Stimulated activated CD8-positive, alpha-beta memory T cell treated with anti-CD3 and anti-CD28 coated beads, Interleukin-4, amount 100 ng/mL, for 24 hours (primary cell): ENCODE data around the gene LRRK1.

Source experiments
- DNase-seq: peaks from one replicate; pipeline ENCODE4 v3.0.0-alpha.2; 2020; ENCODE audit warnings: low read depth

LRRK1 gene

DNA sequence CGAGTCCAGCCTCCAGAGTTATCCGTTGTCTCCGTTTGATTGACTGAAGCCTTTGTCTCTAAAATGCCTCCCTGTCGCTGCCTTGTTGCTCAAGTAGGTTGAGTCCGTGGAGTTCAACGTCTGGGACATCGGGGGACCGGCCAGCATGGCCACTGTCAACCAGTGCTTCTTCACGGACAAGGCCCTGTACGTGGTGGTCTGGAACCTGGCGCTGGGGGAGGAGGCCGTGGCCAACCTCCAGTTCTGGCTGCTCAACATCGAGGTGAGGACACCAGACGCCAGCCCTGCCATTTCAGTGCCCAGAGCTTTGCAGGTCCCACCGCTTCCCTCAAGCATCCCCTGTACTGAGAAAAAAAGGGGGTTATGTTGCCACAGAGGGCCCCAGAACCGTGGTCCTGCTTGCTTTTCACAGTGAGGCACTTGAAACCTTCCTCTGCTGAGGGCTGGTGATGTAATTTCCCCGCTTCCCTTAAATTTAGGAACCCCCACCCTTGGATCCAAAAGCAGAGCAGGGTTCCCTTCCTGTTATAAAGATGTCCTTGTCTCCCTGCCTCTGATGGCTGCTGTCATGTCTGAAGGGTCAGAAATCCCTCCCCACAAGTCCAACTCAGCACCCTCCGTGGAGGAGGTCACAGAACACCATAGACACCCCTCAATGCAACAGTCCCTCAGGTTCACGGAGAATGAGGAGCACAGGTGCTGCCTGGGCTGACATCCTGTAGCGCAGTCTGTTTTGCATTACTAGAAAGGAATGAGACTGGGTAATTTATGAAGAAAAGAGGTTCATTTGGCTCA lies 105.7 kb downstream of the LRRK1 start:
- DNase-seq: no peak

DNA sequence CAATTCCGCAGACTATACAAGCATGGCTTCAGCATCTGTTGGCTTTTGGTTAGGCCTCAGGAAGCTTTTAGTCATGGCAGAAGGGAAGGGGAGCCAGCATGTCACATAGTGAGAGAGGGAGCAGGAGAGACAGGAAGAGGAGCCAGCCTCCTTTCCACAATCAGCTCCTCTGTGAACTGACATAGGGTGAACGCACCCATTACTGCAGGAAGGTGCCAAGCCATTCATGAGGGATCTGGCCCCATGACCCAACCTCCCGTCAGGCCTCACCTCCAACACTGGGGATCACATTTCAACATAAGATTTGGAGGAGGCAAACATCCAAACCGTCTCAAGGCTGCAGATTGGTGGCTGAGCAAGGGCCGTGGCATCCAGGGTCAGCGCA lies 106.3 kb downstream of the LRRK1 start:
- no peak for DNase-seq

DNA sequence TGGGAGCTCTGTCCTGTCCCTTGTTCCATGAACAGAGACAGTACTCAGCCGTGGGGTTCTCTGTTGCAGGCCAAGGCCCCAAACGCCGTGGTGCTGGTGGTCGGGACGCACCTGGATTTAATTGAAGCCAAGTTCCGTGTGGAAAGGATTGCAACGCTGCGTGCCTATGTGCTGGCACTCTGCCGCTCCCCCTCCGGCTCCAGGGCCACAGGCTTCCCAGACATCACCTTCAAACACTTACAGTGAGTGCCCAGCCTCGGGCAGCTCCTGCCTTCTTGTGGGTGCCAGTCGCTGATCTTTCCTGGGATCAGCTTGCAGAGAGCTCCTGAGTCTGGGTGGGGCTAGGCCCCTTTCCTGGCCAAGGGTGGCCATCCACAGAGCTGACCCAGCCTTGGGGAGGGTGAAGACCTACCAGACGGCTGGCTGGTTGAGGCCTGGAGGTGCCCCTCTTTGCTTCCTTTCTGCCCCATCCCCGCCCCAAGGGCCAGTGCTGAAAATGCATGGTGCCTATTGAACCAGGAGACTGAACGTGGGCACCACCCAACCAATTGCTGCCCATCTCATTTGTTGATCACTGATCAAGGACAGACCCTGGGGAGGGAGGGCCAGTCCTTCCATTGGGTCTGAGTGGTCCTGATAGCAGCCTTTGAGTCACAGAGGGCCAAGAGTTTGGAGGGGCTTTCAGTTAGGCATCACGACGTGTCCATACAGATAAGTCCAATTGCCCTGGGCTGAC lies 106.9 kb downstream of the LRRK1 start:
- no peak for DNase-seq

DNA sequence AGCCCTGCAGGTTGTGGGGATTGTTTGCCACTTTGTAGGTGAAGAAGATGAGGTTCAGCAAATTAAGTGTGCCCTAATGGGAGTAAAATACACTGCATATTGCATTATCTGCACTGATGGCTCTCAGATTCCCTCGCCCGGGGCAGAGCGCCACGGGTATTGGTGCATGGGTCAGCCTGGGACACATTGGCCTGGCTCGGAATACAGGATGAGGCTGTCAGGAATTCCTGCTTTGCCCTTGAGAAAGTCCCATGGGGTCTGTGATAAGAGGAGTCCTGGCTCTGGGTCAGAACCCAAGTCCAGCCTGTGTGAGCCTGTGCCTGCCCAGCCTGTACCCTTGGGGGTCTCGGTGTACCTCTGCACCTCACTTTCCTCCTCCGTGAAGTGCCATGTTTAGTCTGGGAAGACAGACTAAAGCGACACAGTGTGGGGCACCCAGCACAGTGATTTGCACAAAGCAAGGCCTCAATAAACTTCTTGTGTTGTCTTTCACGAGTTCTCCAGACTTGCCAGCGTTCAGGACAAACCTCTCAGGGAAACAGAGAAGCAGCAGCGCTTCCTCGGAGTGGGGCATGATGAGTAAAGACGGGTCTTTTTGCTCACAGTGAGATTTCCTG lies 107.6 kb downstream of the LRRK1 start:
- no peak for DNase-seq

DNA sequence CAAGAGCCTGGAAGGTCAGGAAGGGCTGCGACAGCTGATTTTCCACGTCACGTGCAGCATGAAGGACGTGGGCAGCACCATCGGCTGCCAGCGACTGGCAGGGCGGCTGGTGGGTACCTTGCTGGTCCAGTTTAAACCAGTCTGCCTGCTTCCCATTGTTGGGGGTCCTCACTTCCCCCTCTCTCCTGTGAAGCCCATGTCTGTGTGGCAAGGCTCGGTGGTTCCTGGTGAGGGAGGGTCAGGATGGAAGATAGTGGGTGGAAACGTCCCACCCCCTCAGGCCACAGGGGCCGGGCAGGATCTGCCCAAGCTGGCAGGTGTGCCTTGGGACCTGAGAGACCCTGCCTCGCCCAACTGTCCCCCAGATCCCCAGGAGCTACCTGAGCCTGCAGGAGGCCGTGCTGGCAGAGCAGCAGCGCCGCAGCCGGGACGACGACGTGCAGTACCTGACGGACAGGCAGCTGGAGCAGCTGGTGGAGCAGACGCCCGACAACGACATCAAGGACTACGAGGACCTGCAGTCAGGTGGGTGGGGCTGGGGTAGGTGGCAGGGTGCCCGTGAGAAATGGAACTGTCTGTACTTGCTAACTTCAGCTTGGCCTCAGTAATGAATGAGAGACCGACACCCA lies 108.2 kb downstream of the LRRK1 start:
- no peak for DNase-seq

DNA sequence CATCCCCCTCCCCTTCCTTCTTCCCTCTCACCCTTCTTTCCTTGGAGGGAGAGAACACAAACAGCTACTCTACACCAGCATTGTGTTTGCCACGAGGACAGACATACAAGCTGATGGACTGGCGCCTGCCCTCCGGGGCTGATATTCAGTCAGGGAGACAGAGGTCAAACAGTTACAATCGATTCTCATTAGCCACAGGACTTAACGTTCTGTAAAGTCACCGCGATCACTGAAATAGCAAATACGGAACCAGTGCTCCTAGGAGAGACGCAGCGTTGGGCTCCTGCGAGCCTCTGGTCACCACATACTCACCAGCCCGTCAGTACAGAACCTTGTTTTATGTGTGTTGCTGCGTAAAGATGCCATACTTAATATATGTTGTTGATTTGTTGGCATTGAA lies 108.8 kb downstream of the LRRK1 start:
- no peak for DNase-seq

DNA sequence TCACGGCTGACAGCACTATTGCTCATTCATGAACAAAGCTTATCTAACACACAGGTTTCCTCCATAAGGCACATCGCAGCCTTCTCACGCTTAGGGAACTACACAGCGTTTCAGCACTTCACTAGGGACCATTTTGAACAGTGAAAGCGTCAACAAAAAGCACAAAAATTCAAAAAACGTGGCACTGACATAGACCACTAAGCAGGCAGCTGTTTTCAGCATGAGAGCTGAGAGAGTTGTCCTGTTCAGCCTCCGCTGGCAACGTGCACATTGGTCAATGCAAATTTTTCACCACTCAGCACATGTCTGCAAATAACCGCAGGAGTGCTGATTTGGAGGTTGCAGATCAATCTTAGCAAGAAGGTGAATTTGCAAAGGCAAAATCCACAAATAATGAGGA lies 109.2 kb downstream of the LRRK1 start:
- DNase-seq: no peak

DNA sequence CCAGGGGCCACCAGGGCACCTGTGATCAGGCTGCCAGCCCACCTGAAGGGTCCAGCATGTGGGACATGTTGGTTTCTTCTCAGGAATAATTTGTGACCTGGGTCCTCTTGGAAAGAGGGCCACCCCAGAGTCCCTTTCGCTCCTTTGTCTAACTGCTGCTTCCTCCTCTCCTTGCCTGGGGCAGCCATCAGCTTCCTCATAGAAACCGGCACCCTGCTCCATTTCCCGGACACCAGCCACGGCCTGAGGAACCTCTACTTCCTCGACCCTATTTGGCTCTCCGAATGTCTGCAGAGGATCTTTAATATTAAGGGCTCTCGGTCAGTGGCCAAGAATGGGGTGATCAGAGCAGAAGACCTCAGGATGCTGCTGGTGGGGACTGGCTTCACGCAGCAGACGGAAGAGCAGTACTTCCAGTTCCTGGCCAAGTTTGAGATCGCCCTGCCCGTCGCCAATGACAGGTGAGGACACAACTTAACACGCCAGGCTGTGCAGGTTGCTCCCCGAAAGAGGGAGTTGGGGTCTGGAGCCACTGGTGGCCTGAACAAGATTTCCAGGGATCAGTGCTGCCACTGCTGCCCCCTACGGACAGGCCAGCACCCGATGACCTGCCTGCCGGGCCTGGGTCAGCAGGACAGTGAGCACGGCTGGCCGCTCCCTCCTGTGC lies 109.7 kb downstream of the LRRK1 start:
- DNase-seq: no peak

DNA sequence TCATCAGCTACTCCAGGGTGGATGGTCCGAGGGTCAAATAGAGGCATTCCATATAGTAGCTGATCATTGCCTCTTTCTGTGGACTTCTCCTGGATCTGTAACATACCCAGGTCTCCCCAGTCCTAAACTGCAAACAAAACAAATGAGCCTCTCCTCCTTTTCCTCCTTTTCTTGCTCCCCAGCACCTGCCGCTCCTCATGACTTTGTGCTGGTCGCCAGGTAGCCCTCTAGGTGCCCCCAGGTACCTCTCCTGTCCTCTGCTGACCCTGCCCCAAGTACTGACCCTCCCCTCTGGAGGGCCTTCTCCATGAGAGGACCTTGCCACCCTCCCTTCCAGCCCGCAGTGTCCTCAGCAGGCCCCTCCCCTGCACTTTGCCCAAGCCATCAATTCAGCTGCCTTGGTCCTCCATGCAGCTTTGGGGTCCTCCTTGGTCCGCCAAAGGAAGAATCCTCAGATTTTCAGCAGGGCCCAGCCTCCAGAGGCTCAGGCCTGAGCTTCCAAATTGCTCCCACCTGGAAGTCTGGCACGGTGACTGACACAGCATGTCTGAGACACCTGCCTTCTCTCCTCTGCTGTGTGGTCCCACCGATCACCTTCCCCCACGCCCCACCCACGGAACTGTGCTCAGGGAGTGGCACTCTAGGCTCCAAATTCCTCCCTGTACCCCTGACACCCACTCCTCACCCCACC lies 111.0 kb downstream of the LRRK1 start:
- no peak for DNase-seq

DNA sequence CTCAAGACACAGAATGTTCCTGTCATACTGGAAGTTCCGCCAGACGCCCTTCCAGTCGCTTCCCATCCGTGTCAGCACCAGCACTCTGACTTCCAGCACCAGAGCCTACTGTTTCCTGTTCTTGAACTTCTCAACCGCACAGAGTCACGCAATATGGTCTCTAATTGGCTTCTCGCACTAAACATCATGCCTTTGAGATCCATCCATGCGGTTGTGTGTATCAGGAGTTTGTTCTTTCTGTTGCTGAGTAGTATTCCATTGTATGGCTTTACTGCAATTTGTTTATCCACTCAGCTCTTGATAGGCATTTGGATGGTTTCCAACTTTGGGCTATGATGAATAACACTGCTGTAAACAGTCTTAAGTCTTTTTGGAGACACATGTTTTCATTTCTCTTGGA lies 112.1 kb downstream of the LRRK1 start:
- no peak for DNase-seq

DNA sequence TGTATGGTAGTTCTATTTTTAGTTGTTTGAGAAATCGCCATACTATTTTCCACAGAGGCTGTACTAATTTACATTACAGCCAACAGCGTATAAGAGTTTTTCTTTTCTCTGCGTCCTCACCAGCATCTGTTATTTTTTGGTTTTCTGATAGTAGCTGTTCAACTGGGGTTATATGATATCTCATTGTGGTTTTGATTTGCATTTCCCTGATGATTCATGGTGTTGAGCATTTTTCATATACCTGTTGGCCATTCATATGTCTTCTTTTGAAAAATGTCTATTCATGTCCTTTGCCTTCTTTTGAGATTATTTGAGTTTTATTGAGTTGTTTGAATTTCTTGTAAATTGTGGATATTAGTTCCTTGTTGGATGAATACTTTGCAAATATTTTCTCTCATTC lies 114.6 kb downstream of the LRRK1 start:
- no peak for DNase-seq

DNA sequence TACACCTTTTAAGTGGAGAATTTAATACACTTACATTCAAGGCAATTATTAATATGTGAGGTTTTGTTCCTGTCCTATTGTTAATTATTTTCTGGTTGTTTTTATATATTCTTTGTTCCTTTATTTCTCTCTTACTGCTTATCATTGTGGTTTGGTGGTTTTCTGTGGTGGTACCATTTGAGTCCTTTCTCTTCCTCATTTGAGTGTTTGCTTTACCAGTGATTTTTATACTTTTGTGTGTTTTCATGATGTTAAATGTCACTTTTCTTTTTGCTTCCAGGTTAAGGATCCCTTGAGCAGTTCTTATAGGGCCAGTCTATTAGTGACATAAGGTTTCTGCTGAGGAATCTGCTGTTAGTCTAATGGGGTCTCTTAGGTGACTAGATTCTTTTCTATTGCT lies 116.5 kb downstream of the LRRK1 start:
- DNase-seq: no peak

DNA sequence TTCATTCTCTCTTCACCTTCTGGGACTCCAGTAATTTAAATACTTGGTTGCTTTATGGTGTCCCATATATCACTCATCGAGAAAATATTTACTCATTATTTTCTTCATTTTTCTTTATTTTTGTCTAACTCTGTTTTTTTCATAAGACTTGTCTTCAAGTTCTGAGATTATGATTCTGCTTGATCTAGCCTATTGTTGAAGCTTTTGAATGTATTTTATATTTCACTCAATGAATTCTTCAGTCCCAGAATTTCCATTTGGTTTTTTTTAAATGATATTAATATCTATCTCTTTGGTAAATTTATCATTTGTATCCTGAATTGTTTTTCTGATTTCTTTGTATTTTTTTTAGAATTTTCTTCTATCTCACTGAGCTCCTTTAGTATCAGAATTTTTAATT lies 117.0 kb downstream of the LRRK1 start:
- DNase-seq: no peak

DNA sequence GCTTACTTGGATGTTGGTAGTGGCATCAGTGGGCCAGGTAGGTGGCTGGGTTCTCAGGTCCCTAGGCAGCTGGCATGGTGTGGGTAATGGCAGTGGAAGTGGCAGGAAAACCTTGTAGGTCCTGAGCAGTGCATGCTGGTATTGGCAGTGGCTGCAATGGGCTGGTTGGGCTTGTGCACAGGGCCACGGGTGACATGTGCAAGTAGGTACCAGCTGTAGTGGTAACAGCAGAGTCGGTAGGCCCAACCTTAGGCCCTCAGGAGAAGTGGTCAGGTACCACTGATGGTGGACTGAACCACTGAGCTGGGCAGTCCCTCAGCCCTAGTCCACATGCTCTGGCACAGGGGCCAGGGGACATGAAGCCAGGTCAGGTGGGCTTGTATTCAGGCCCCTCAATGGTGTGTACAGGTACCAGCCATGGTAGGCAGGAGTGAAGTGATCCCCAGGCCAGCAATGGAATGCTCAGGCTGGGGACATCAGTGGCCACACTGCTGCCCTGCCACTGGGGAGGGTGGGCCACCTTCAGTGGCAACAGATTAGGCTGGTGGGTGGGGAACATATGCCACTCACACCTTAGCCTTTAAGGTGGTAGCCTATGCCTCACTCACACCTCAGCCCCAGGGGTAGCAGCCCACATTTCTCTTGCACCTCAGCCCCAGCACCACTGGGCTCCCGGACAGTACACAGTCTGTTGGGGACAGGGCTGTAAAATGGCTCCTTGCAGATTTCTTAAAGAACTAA lies 118.1 kb downstream of the LRRK1 start:
- DNase-seq: no peak

DNA sequence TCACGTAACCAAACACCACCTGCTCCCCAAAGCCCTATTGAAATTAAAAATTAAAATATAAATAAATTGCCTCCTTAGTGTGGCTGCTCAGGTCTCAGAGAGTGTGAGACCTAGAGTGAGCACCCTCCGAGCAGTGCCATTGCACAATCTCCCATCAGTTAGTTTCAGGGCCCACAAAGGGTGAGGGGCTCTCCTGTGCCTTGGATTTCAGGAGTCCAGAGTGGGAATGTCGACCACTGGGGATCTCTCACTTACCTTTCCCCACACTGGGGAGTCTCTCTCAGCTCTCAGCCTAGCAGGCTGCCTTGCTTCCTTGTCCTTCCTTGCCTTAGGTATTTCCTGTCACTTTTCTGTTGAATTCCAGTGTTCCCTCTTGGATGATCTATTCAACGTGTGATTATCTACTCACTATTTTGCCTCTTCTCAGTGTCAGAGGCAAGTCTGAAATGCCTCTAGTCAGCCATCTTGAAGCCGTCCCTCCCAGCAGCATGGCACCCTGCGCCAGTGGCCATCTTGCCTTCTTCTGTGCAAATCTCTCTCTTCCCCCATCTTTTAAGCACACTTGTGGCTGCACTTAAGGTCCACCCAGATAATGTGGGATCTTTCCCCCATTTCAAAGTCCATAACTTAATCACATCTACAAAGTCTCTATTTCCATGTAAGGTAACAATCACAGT lies 119.3 kb downstream of the LRRK1 start:
- DNase-seq: no peak

DNA sequence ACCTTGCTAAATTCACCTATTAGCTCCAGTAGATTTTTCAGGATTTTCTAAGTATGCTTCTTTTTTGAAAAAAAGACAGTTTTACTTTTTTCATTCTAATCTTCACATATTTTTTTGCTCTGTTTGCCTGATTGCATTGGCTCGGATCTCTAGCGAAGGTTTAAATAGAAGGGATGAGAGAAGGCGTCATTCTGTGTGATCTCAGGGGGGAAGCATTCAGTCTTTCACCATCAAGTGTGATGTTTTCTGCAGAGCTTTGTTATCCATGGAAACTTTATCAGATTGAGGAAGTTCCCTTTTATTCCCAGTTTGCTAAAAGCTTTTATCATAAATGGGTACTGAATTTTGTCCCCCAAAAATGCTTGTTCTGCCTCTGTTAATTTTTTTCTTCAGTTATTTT lies 120.3 kb downstream of the LRRK1 start:
- DNase-seq: no peak

DNA sequence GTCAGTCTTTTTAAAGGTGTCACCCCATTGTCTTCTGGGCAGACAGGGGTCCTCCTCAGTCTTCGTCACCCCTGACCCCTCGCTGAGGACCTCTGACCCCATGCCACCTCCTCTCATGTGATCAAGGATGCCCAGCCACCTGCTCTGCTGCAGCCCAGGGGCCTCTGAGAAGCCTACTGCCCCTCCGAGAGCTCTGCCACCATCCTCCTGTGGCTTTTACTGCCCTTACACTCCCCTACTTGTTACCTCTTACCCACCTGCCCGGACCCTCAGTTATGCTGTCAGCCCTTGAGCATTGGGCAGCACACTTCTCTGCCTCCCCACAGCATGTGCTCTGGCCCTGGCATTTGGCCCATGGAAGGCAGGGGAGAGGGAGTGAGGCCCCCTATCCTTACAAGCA lies 123.2 kb downstream of the LRRK1 start:
- DNase-seq: no peak

DNA sequence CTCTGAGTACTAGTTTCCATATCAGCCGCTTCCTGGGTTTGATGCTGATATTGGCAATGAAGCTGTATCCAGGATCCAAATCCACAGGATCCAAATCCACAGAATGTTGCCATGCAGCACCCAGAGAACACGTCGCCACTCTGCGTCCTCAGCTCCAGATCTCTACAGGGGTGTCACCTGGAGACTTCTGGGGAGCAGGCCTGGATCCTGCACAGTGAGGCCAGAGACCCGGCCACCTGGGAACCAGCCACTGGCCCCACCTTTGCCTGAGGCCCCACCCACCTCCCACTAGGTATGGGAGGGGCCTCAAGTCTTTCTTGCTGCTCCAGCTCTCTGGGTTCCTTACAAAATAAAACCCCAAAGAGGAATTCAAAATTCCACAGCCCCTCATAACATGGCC lies 123.9 kb downstream of the LRRK1 start:
- no peak for DNase-seq

DNA sequence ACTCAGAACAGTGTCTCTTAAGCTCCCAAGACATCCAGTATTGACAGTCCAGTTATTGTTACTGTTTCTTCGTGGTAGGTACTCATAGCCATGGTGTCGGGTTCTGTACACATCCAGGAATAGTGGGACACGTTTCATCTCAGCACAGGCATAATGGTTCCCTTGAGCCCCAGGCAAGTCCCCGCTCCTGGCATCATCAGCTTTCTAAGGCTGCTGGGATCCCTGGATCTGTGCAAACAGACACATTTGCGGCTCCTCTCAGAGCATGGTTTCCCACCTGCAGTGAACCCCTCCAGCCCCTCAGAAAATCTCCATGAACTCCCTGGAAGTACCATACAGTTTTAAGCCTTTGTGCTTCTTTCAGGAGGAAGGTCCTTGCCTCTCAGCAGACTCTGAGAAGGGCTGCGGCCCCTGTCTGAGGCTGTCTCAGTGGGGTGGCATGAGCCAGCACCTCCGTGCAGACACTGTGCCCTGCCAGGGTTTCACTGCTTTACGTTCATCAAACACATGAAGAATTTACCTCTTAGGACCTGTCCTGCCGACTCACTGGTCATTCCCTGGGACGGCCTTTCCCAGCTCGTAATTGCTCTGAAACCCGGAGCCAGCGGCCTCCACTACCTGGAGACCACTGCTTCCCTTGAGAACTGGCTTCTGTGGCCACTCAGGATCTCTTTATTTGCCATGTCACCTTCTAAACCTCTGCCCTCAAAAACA lies 124.9 kb downstream of the LRRK1 start:
- no peak for DNase-seq
